Osteocyte (in vitro differentiated cells): ENCODE data around the gene THBS4. TPM values are rescaled to one million over a fixed set of nuclear protein-coding genes. Genes with fewer than 3 reads are reported as not detected.
A peak's percentile ranks its signal among the peaks of the same experiment; 100 is the strongest.

Experiments
- DNase-seq: peaks from one replicate; pipeline ENCODE4 v3.0.0; 2021; ENCODE audit warnings: mixed read lengths; ENCODE audit not compliant: unreplicated experiment; ENCODE audit errors: extremely low spot score
- H3K27ac Mint-ChIP-seq: one replicate; pipeline ENCODE4 v1.8.0; 2021; ENCODE audit warnings: mild to moderate bottlenecking, mixed read lengths; ENCODE audit not compliant: unreplicated experiment
- H3K27me3 Mint-ChIP-seq: one replicate; pipeline ENCODE4 v1.8.0; 2021; ENCODE audit warnings: mixed read lengths; ENCODE audit not compliant: unreplicated experiment
- H3K36me3 Mint-ChIP-seq: one replicate; pipeline ENCODE4 v1.8.0; 2021; ENCODE audit warnings: mixed read lengths; ENCODE audit not compliant: unreplicated experiment
- H3K4me1 Mint-ChIP-seq: one replicate; pipeline ENCODE4 v1.8.0; 2021; ENCODE audit warnings: mixed read lengths; ENCODE audit not compliant: unreplicated experiment
- H3K4me3 Mint-ChIP-seq: one replicate; pipeline ENCODE4 v1.8.0; 2021; ENCODE audit warnings: mild to moderate bottlenecking, moderate library complexity, mixed read lengths; ENCODE audit not compliant: unreplicated experiment
- H3K9me3 Mint-ChIP-seq: one replicate; pipeline ENCODE4 v1.8.0; 2021; ENCODE audit warnings: mixed read lengths; ENCODE audit not compliant: unreplicated experiment
- total RNA-seq: library from RNA; stranded (reverse); gene quantifications from 2 replicates; pipeline ENCODE4 v1.2.1, GENCODE V29; 2021
- TF ChIP-seq, protein P1 (sequence below): fragments of 200-600 bp; sonication (generic); IDR thresholded peaks from 2 replicates; pipeline ENCODE4 v1.5.0; 2021; ENCODE audit warnings: antibody characterized with exemption, mild to moderate bottlenecking, moderate library complexity

Gene THBS4
- total RNA-seq, 1 donor from 2014 or later = 1.4 TPM

DNA sequence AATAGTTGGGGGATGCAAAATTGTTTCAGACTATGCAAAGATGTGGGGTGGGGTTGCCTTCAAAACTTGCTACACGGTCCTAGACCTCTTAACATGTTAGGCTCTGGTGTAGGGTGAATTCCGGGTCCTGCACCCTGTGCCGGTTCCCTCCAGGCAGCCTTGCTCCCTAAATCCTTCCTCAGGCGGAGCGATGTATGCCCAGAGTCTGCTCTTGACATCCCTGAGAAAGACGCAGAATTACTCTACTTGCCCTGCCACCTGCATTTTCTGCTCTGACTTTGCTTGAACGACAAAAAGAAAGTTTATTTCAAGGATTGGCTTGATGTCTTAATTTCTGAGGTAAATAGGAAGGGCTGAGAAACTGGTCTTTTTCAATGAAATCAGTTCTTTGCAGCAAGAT is 691 bp downstream of the THBS4 start:
- TF ChIP-seq, protein P1, sequence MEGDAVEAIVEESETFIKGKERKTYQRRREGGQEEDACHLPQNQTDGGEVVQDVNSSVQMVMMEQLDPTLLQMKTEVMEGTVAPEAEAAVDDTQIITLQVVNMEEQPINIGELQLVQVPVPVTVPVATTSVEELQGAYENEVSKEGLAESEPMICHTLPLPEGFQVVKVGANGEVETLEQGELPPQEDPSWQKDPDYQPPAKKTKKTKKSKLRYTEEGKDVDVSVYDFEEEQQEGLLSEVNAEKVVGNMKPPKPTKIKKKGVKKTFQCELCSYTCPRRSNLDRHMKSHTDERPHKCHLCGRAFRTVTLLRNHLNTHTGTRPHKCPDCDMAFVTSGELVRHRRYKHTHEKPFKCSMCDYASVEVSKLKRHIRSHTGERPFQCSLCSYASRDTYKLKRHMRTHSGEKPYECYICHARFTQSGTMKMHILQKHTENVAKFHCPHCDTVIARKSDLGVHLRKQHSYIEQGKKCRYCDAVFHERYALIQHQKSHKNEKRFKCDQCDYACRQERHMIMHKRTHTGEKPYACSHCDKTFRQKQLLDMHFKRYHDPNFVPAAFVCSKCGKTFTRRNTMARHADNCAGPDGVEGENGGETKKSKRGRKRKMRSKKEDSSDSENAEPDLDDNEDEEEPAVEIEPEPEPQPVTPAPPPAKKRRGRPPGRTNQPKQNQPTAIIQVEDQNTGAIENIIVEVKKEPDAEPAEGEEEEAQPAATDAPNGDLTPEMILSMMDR = no peak
- Mint-ChIP-seq H3K27ac (no peak overlapping the region), H3K9me3 (no peaks in the 10 kb centered on the region), H3K4me3 (peak overlapping the region; percentile 5), H3K27me3 (peaks cover 86% of the 10 kb centered on the region), H3K36me3 (peaks cover 1% of the 10 kb centered on the region), H3K4me1 (peaks cover 4% of the 10 kb centered on the region)
- DNase-seq = no peak

DNA sequence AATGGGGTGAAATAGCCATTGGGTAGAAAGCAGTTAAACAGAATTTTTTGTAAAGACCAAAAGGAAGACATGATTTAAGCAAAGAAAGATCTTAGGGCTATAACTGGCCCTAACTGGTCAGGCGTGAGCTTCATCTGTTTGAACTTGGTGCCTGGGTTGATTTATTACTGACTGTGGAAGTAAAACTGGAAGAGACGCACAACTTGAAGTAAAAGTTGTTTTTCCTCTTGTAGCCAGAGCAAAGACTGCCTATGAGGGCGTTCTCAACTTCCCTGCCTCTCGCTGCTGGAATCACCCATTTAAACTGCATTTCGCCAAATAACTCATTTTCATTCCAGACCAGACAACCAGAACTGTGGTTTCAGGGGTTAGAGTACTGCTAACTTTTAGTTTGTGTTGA is 1.5 kb downstream of the THBS4 start:
- Mint-ChIP-seq H3K36me3 (peaks cover 1% of the 10 kb centered on the region), H3K4me1 (peaks cover 4% of the 10 kb centered on the region), H3K27me3 (peaks cover 83% of the 10 kb centered on the region), H3K9me3 (no peaks in the 10 kb centered on the region), H3K27ac (no peak overlapping the region), H3K4me3 (no peak overlapping the region)
- no peak for DNase-seq
- TF ChIP-seq, protein P1 = no peak

DNA sequence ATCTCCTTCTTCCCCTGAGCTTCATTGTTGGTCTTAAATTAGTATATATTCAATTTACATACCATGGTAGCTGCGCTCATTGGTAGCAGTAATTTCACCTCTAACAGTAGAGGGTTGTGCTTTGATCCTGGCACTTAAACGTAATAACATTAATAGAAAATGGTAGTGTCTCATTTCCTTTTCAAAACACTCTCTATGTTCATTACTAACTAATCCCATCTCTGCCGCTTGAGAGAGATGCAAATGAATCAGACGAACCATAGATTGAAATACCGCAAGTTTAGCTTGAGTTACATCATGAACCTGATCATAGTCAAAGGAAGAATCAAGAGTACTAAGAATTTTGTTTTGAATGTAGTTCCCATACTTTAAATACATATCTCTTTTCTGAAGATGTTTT is 2.2 kb downstream of the THBS4 start:
- Mint-ChIP-seq H3K4me3 (no peak overlapping the region), H3K27me3 (peaks cover 80% of the 10 kb centered on the region), H3K9me3 (no peaks in the 10 kb centered on the region), H3K4me1 (peaks cover 4% of the 10 kb centered on the region), H3K27ac (no peak overlapping the region), H3K36me3 (peaks cover 1% of the 10 kb centered on the region)
- no peak for DNase-seq
- TF ChIP-seq, protein P1 = no peak

DNA sequence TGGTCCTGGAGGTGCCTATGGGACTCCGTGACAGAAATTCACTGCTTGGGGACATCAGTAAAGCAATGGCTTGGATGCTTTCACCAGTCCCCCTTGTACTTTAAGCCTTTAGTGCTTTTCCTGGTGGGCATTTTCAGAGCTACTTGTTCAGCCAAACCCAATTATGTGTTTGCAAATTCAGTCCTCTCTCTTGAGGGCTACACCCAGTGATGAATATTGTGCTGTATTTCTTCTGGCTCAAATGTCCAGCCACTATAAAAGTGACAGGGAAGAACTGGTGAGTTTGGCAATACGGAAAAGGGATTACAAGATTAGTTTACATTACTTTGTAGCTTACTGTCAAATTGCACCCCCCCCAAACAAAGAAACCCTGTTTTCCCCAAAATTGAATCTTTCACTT is 4.5 kb downstream of the THBS4 start:
- no peak overlapping the region for H3K27ac Mint-ChIP-seq
- no peaks in the 10 kb centered on the region for H3K36me3 Mint-ChIP-seq
- H3K4me1 Mint-ChIP-seq = peaks cover 4% of the 10 kb centered on the region
- no peak for DNase-seq
- TF ChIP-seq, protein P1 = no peak
- H3K27me3 Mint-ChIP-seq = peaks cover 72% of the 10 kb centered on the region
- H3K9me3 Mint-ChIP-seq = no peaks in the 10 kb centered on the region
- H3K4me3 Mint-ChIP-seq = no peak overlapping the region

DNA sequence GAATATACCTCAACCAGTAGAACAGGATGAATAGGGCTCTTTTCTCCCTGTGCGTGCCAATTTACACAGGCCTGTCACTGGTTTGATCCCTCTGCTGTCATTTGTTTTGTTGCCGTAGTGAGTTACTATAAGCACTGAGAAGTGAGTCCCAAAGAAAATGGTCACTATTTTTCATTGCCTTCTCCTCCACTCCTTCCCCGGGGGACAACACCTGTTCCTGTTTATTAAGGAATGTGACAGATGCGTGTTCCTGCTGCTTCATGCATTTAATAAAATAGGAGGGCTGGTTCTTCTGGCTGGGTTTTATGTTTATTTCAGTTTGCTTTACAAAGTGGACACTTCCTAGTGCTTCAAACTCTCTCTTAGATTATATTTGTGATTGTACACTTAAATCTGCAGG is 6.4 kb downstream of the THBS4 start:
- DNase-seq = no peak
- H3K4me1 Mint-ChIP-seq = no peaks in the 10 kb centered on the region
- H3K4me3 Mint-ChIP-seq = no peak overlapping the region
- no peaks in the 10 kb centered on the region for H3K9me3 Mint-ChIP-seq
- peaks cover 67% of the 10 kb centered on the region for H3K27me3 Mint-ChIP-seq
- TF ChIP-seq, protein P1 = no peak
- no peak overlapping the region for H3K27ac Mint-ChIP-seq
- no peaks in the 10 kb centered on the region for H3K36me3 Mint-ChIP-seq
